ENCODE measurements around the gene ATF6B.
"Not testable (repeated sequence)": the region's sequence is repeated elsewhere in the genome, so short reads cannot be mapped to it uniquely, and the experiment has no call there.

ATF6B gene

GRCh38 chr6:32108094-32108627 is 19.9 kb downstream of the ATF6B start:
- no peak overlapping the region for H3K4me3 ChIP-seq (ENCODE audit: low read length)
- no peak for TF ChIP-seq CTCF (IDR thresholded peaks at IDR 0.05; ENCODE audit: insufficient read depth, low read depth, low read length, missing control alignments)
- DNase-seq (ENCODE audit: low read depth) = no peak

- no peak for TF ChIP-seq CTCF (IDR thresholded peaks at IDR 0.05; ENCODE audit: insufficient read depth, low read depth, low read length, missing control alignments)
- H3K4me3 ChIP-seq (ENCODE audit: low read length) = no peak overlapping the region
- no peak for DNase-seq (ENCODE audit: low read depth)
Observed at GRCh38 chr6:32107406-32107805, 20.6 kb downstream of the ATF6B start.

GRCh38 chr6:32105433-32105832 is 22.6 kb downstream of the ATF6B start:
- DNase-seq (ENCODE audit: low read depth) = no peak
- H3K4me3 ChIP-seq (ENCODE audit: low read length) = no peak overlapping the region
- no peak for TF ChIP-seq CTCF (IDR thresholded peaks at IDR 0.05; ENCODE audit: insufficient read depth, low read depth, low read length, missing control alignments)

- H3K4me3 ChIP-seq (ENCODE audit: low read length) = no peak overlapping the region
- DNase-seq (ENCODE audit: low read depth) = no peak
- no peak for TF ChIP-seq CTCF (IDR thresholded peaks at IDR 0.05; ENCODE audit: insufficient read depth, low read depth, low read length, missing control alignments)
Observed at GRCh38 chr6:32102255-32102654, 25.8 kb downstream of the ATF6B start.

GRCh38 chr6:32100251-32100650 is 27.8 kb downstream of the ATF6B start:
- not testable (repeated sequence) for DNase-seq (ENCODE audit: low read depth); H3K4me3 ChIP-seq (ENCODE audit: low read length)

- no peak for TF ChIP-seq CTCF (IDR thresholded peaks at IDR 0.05; ENCODE audit: insufficient read depth, low read depth, low read length, missing control alignments)
- no peak overlapping the region for H3K4me3 ChIP-seq (ENCODE audit: low read length)
- DNase-seq (ENCODE audit: low read depth) = no peak
Observed at GRCh38 chr6:32097364-32097763, 30.7 kb downstream of the ATF6B start.

- H3K4me3 ChIP-seq (ENCODE audit: low read length) = no peak overlapping the region
- no peak for TF ChIP-seq CTCF (IDR thresholded peaks at IDR 0.05; ENCODE audit: insufficient read depth, low read depth, low read length, missing control alignments)
- DNase-seq (ENCODE audit: low read depth) = no peak
Observed at GRCh38 chr6:32096394-32097258, 31.4 kb downstream of the ATF6B start.

All from epithelial cell of esophagus (primary cell).